ES-I3 (cell line): ENCODE measurements around the gene SPECC1.
"Not testable (repeated sequence)": the region's sequence is repeated elsewhere in the genome, so short reads cannot be mapped to it uniquely, and the experiment has no call there.

Experiments
- H3K36me3 ChIP-seq: 2 replicates; pipeline ENCODE4 v1.6.1; 2013; ENCODE audit warnings: mild to moderate bottlenecking, low read length, control low read depth, moderate library complexity; ENCODE audit not compliant: insufficient read depth
- H3K4me1 ChIP-seq: 2 replicates; pipeline ENCODE4 v1.6.1; 2013; ENCODE audit warnings: mild to moderate bottlenecking, control low read depth, low read length; ENCODE audit not compliant: insufficient read depth
- H3K9ac ChIP-seq: 2 replicates; pipeline ENCODE4 v1.6.1; 2013; ENCODE audit warnings: low read depth, mild to moderate bottlenecking, low read length, moderate library complexity
- H3K9me3 ChIP-seq: 2 replicates; pipeline ENCODE4 v1.6.1; 2013; ENCODE audit warnings: mild to moderate bottlenecking, low read length, moderate library complexity; ENCODE audit not compliant: control insufficient read depth, insufficient read depth

The SPECC1 gene

DNA sequence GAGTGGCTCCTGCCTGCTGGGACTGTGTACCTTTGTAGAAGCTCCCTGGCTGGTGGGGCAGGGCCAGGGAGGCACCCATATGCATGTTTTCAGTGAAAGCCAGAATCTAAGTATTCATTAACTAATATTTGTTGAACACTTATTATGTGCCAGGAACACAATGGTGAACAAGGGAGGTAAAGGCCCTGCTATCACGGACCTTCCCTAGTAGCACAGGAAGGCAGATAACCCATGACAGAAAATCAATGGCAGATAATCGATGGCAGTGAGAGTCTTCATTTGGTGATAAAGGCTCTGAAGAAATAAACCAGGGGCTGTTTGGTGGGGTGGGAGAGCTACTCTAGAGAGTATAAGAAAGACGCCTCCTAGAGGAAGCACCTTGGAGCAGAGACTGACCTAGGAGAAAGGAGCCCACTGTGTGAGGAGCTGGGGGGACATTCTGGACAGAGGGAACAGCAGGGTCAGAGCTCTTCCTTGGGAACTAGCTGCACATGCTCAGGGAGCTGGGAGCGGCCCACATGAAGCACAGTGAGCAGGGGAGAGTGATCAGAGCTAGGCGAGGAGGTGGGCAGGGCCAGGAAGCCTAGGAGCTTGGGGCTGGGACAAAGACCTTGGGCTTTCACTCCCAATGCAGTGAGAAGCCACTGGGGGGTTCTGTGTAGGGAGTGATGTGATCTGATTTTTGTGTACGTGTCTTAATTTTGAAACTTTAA is 78.5 kb downstream of the SPECC1 start:
- no peaks in the 10 kb centered on the region for H3K9me3 ChIP-seq
- H3K36me3 ChIP-seq, result no peaks in the 10 kb centered on the region
- H3K4me1 ChIP-seq, result peaks cover 13% of the 10 kb centered on the region; the same call in 1 of the 2 replicates
- H3K9ac ChIP-seq, result no peak overlapping the region

DNA sequence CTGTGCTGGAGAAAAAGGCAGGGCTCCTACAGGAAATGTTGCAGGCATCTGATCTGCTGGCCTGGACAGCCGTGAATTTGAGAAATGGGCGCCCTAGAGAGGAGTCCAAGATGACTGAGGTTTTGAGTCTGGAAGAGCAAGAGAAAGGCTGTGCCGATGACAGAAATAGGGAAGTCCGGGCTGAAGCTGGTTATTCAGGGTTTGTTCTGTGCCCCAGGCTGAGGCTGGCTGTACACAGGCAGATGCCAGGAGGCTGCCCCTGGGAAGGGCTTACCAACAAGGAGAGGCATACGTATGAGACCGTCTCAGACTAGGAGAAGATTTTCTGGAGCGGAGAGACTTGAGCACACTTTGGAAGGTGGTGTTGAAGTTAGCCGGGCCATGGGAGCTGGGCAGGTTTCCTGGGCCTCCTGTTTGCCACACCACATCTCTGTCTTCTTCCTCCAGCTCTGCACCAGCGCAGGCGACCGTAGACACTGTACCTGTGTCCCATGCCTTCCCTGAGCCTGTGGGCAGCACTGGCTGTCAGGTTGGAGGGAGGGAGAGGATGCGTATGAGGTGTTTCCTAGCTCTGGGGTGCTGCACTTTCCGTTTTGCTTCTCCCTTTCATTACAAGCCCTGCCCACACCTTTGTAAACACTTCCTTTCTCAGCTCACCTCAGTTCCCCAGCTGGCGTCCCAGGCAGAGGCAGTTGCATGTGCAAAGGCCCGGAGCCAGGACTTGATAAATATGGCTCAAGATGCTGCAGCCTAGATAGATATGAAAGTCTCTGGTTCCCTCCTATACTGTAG is 80.8 kb downstream of the SPECC1 start:
- Histone ChIP-seq H3K9ac (no peak overlapping the region), H3K4me1 (peaks cover 23% of the 10 kb centered on the region), H3K9me3 (no peaks in the 10 kb centered on the region), H3K36me3 (no peaks in the 10 kb centered on the region)

DNA sequence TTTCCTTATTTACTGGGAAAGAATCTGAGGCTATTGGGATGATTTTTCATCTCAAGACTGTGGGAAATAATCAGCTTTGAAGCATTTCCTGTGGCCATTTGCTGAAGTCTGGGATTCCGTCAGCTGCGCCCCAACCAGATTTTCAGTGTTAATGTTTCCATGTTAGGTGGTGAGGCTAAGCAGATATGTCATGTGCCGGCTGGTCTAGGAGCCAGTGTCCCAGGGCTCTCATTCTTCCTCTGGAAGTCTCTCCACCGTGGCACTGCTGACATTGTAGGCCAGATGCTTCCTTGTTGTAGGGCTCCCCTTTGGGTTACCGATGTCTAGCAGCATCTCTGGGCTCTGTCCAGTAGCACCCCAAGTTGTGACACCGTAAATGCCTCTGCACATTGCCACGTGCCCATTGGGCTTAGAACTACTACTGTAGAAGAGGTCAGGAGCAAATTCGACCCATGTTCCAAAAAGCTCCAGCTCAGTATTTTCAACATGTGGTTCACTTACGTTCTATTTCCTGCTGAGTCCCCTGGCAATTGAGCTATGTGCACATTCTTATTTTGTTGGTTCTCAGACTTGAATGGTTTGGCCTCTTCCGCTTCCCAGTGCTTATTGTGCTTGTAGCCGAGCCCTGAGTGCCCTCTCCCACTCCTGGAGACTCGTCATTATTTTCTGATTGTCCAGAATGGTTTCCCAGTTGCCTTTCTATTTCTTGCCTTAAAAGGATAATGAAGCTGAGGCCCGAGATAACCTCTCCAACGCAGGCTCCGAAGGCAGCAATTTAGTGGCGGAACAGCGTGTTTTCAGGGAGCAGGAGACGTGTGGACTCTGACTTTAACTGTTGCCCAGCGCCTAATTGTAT is 82.2 kb downstream of the SPECC1 start:
- Histone ChIP-seq H3K9me3 (no peaks in the 10 kb centered on the region), H3K36me3 (no peaks in the 10 kb centered on the region), H3K4me1 (peaks cover 29% of the 10 kb centered on the region), H3K9ac (no peak overlapping the region)

DNA sequence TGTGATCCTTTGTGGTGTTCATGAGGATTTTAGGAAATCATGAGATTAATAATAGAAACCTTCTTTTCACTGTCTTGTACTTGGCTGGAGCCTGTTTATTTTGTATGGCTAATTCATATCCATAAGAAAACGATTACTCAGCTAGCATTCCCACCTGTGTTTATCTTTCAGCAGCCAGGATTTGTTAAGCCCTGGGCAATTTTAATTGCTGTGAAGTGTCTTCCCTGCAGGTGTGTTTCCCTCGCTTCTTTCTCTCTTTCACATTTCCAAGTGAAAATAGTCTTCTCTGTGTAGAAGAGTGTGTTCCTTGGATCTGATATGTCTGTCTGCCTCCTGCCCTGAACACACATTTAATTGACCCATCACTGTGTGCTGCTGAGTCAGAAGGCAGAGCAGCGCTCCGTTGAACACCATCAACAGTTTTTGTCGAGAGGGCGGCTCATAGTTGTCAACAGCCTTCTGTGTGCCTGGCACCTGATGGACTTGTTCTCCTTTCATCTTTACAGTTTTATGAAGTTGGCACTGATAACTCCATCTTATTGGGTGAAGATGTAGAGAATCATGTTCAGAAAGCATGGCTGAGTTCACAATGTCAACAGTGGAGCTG is 83.2 kb downstream of the SPECC1 start:
- H3K36me3 ChIP-seq, result no peaks in the 10 kb centered on the region
- peaks cover 27% of the 10 kb centered on the region for H3K4me1 ChIP-seq
- H3K9ac ChIP-seq, result no peak overlapping the region

DNA sequence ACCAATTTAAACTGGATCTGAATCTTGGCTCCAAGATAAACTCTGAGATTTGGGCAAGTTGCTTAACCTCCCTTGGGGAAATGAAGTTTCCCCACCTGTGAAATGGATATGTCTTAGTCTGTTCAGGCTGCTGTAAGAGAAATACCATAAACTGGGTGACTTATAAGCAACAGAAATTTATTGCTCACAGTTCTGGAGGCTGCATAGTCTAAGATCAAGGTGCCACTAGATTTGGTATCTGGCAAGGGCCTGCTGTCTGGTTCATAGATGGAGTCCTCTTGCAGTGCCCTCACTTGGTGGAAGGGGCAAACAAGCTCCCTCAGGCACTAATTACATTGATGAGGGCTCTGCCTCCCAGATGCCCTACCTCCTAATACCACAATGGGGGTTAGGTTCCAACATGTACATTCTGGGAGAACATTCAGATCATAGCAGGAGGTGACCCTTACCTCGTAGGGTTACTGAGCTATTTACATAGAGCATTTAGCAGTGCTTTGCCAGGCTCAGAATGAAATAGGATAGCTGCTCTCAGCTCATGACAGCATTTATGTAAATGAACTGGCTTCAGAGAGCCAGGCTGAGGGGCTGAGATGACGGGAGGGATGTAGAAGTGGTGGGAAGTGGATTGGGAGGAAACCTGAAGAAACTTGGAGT is 83.9 kb downstream of the SPECC1 start:
- no peaks in the 10 kb centered on the region for H3K36me3 ChIP-seq
- H3K9me3 ChIP-seq, result no peaks in the 10 kb centered on the region
- H3K9ac ChIP-seq, result no peak overlapping the region
- H3K4me1 ChIP-seq, result peaks cover 22% of the 10 kb centered on the region

More for the DNA sequence above, 83.2 kb downstream of the SPECC1 start:
- H3K9me3 ChIP-seq, result no peaks in the 10 kb centered on the region

DNA sequence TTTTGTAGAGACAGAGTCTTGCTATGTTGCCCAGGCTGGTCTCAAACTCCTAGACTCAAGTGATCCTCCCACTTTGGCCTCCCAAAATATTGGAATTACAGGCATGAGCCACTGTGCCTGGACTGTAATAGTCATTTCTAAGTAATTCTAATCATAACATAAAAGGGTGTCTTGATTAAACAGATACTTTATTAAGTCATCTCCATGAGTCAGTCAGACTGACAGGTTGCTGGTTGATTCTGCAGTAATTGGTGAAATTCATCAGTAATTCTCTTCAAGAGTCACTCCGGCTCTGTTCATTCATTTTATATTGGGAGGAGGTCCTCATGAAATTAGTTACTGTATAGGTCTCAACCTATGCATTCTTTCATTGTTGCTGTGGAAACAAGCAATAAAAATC is 85.6 kb downstream of the SPECC1 start:
- Histone ChIP-seq H3K9ac (no peak overlapping the region), H3K4me1 (peaks cover 22% of the 10 kb centered on the region), H3K9me3 (no peaks in the 10 kb centered on the region), H3K36me3 (no peaks in the 10 kb centered on the region)

DNA sequence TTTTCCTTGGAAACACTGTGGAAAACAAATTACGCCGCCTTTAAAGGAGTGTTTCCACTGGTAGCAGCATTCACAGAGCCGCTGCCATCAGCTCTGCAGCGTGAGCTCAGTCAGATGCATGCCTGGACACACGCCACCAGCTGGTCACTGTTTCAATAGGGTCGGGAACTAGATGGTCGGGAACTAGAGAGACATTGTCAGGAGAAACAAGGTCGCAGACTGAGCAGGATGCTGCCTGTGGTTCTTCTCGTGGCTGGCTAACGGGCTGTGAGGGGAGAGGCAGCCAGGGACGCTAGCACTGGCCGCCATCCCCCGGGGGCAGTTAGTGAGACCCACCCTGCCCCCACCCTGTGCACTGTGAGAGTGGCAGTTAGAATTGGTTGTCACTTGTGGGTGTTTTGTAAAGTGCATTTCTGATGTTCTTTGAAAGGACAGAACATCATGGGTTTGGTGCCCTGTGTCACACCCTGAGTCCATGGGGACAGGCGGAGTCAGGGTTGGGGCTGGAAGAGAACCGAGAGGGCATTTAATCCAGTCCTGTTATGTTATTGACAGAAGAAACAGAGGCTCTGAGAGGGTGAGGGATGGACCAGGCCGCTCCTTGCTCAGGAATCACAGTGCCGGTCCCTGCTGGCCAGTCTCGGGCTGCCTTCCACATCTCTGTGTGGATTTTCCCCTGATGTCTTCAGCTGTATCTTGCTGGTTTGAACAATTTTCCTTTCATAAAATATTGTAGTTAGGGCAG is 86.3 kb downstream of the SPECC1 start:
- Histone ChIP-seq H3K4me1 (peaks cover 22% of the 10 kb centered on the region), H3K9me3 (no peaks in the 10 kb centered on the region), H3K36me3 (no peaks in the 10 kb centered on the region), H3K9ac (no peak overlapping the region)

DNA sequence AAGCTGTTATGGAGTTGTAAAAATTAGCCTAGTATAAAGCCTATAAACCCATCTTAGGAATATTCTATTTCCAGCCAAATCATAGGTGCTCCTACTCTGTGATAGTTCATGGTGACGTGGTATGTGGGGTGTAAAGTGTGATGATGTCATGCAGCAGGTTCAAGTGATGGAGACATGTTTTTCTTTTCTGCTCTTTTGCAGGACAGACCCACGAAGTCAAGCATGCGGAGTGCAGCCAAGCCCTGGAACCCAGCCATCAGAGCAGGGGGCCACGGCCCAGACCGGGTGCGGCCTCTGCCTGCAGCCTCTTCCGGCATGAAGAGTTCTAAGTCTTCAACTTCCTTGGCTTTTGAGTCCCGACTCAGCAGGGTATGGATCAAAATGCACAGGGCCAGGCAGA is 87.3 kb downstream of the SPECC1 start:
- H3K36me3 ChIP-seq, result no peaks in the 10 kb centered on the region
- H3K9ac ChIP-seq, result no peak overlapping the region
- peaks cover 20% of the 10 kb centered on the region for H3K4me1 ChIP-seq
- H3K9me3 ChIP-seq, result no peaks in the 10 kb centered on the region

DNA sequence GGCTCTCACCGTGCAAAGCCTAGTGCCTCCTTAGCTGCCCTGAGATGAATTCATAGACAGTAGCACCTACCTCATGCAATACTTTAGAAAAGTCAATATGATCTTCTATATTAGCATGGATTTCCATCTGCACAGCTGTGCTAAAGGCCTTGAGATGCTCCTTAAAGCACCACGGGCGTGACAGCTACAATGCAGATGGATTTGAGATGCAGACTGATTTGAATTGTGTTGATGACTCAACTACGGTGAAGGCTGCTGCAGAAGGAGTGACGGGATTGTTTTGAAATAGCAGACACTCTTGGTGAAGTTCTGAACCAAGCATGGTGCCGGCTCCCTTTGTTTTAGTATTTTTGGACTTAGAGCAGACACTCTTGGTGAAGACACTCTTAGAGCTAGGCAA is 88.2 kb downstream of the SPECC1 start:
- H3K9me3 ChIP-seq, result no peaks in the 10 kb centered on the region
- H3K36me3 ChIP-seq, result no peaks in the 10 kb centered on the region
- peaks cover 24% of the 10 kb centered on the region for H3K4me1 ChIP-seq

DNA sequence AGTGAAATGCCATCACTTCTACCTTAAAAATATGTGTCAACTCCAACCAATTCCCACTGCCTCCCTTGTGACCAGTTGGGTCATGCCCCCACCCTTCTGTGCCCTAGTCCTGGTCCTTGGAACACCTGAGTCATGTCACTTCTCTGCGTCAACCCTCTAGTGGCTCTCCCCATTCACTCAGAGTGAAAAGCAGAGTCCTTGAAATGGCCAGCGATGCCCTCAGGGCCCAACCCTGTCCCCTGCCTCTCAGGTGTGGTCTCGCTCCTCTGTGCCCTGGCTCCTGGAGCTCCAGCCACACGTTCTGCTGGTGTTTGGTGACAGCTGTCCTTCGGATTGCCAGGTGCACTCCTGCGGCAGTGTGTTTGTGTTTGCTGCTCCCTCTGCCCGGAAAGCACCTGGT is 89.2 kb downstream of the SPECC1 start:
- Histone ChIP-seq H3K9ac (no peak overlapping the region), H3K4me1 (peaks cover 20% of the 10 kb centered on the region), H3K9me3 (no peaks in the 10 kb centered on the region), H3K36me3 (no peaks in the 10 kb centered on the region)

More for the DNA sequence above, 88.2 kb downstream of the SPECC1 start:
- no peak overlapping the region for H3K9ac ChIP-seq

DNA sequence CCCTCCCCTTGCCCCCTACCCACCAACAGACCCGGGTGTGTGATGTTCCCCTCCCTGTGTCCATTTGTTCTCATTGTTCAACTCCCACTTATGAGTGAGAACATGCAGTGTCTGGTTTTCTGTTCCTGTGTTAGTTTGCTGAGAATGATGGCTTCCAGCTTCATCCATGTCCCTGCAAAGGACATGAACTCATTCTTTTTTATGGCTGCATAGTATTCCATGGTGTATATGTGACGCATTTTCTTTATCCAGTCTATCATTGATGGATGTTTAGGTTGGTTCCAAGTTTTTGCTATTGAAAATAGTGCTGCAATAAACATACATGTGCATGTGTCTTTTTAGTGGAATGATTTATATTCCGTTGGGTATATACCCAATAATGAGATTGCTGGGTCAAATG is 91.6 kb downstream of the SPECC1 start:
- not testable (repeated sequence) for H3K9me3 ChIP-seq, H3K36me3 ChIP-seq, H3K9ac ChIP-seq
- peaks cover 11% of the 10 kb centered on the region for H3K4me1 ChIP-seq

DNA sequence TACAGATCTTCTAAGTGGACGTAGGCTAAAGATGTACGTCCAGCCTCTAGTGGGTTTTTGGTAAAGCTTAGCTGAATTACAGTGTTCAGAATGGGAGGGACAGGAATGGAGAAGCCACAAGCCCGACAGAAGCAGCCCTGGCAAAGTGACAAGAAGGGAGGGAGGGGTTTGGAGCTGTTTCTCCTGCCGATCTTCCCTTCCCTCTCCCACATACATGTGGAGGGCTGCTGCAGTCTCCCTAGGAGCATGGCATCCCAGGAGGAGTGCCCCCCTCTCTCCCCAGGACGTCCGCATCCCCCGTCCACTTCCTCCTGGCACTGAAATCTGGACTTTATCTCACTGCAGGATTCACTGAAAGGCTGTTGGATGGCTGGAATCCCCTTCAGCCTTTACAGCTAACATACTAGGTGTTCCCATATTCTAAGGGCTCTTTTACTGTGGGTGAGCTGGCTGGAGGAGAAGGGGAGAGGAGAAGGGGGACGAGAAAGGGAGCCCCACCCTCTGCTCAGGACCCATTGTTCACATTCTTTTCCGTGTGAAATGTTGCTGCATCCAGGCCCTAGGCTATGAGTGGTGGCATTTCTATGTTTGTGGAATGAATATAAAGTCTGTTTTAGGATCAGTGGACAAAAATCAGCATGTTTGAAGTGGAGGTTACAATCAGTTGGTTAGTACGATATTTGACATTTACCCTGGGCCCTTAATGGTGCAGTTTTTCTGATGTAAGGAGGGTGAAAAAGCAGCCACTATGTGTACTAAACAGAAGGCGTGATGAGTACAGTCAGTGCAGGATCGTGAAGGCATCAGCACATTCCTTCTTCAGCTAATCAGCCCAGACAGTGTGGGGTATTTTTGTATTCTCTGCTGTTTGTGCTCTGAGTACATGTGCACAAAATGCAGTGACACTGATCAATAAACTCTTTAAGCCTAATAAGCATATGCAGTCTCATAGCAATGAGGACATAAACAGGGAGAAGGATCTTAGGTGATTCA is 94.6 kb downstream of the SPECC1 start:
- no peaks in the 10 kb centered on the region for H3K36me3 ChIP-seq
- no peaks in the 10 kb centered on the region for H3K9me3 ChIP-seq
- no peak overlapping the region for H3K9ac ChIP-seq

More for the DNA sequence above, 94.6 kb downstream of the SPECC1 start:
- H3K4me1 ChIP-seq, result peaks cover 11% of the 10 kb centered on the region
